Endothelial cell of umbilical vein (primary cell): ENCODE data around the gene KLK8. TPM values are rescaled to one million over a fixed set of nuclear protein-coding genes. Genes with fewer than 3 reads are reported as not detected.

Experiments
- BruUV-seq: library from RNA; stranded (reverse); fragments of 400-500 nt; replicated peaks from 2 replicates; lab custom pipeline; 2021; lab: Mats Ljungman, UMichigan
- CTCF ChIA-PET: fragments of 300-600, 350-600 bp; sonication (Branson Sonifier 250); formaldehyde crosslinking; loops from one replicate; lab custom pipeline; 2021; ENCODE audit warnings: antibody characterized with exemption, inconsistent platforms; lab: Charles Lee
- POLR2A ChIA-PET: fragments of 300-600, 350-600 bp; sonication (Branson Sonifier 250); formaldehyde crosslinking; loops from one replicate; lab custom pipeline; 2021; ENCODE audit warnings: antibody characterized with exemption, inconsistent platforms; lab: Charles Lee
- DNase-seq: peaks from one replicate; pipeline ENCODE4 v3.0.0-alpha.2; 2011; ENCODE audit warnings: low read depth, low spot score
- FAIRE-seq: peaks from 2 replicates; lab custom pipeline; 2011; peaks lifted over from hg19 to GRCh38; lab: Jason Lieb, UNC
- H2AFZ ChIP-seq: 2 replicates; pipeline ENCODE4 v1.6.0; 2012; ENCODE audit warnings: low read depth, low read length, control low read depth, inconsistent platforms
- H3K27ac ChIP-seq: 2 replicates; pipeline ENCODE4 v1.5.1; 2011; ENCODE audit warnings: low read depth, mild to moderate bottlenecking, control low read depth, low read length, moderate library complexity; ENCODE audit not compliant: insufficient read depth
- H3K27me3 ChIP-seq, 2 experiments: 2 replicates each; pipeline versions ENCODE4 v1.6.0 to v1.6.1; 2011; ENCODE audit warnings: low read length in 2 of 2, mixed read lengths in 1 of 2; ENCODE audit not compliant: control insufficient read depth in 2 of 2, insufficient read depth in 2 of 2
- H3K36me3 ChIP-seq, 2 experiments: 2 replicates in 1 of 2; 3 replicates in 1 of 2; pipeline ENCODE4 v1.5.1; 2011; ENCODE audit warnings: low read length in 2 of 2, mild to moderate bottlenecking in 1 of 2, moderate library complexity in 1 of 2; ENCODE audit not compliant: control insufficient read depth in 2 of 2, insufficient read depth in 2 of 2; ENCODE audit errors: extremely low read depth in 1 of 2
- H3K4me1 ChIP-seq: 3 replicates; pipeline ENCODE4 v1.5.1; 2011; ENCODE audit warnings: mild to moderate bottlenecking, low read length; ENCODE audit not compliant: control insufficient read depth, insufficient read depth; ENCODE audit errors: extremely low read depth
- H3K4me2 ChIP-seq: 2 replicates; pipeline ENCODE4 v1.6.1; 2011; ENCODE audit warnings: low read length, control low read depth, mixed read lengths; ENCODE audit not compliant: insufficient read depth
- H3K4me3 ChIP-seq, 3 experiments: fragments of 200-600 bp in 1 of 3; sonication (generic), shearing (Covaris generic) in 1 of 3; replicated peaks in 1 of 3; 2 replicates each; pipeline ENCODE4 v1.5.1; 2011 to 2016; ENCODE audit warnings: control low read depth in 3 of 3, low read length in 3 of 3, mild to moderate bottlenecking in 2 of 3, inconsistent platforms in 1 of 3, low read depth in 1 of 3, moderate library complexity in 1 of 3; ENCODE audit not compliant: insufficient read depth in 1 of 3
- H3K79me2 ChIP-seq: 2 replicates; pipeline ENCODE4 v1.6.0; 2012; ENCODE audit warnings: low read length, inconsistent platforms; ENCODE audit not compliant: control insufficient read depth, insufficient read depth
- H3K9ac ChIP-seq: replicated peaks from 2 replicates; pipeline ENCODE3; 2011; ENCODE audit warnings: low read length, control low read depth; ENCODE audit not compliant: insufficient read depth; ENCODE audit errors: extremely low read depth
- H3K9me1 ChIP-seq: replicated peaks from 3 replicates; pipeline ENCODE4 v1.6.0; 2011; ENCODE audit warnings: mild to moderate bottlenecking, low read length; ENCODE audit not compliant: control insufficient read depth, insufficient read depth; ENCODE audit errors: extremely low read depth
- H3K9me3 ChIP-seq: replicated peaks from 2 replicates; pipeline ENCODE4 v1.5.1; 2012; ENCODE audit warnings: low read length, inconsistent platforms; ENCODE audit not compliant: control insufficient read depth, insufficient read depth
- H4K20me1 ChIP-seq: replicated peaks from 2 replicates; pipeline ENCODE3; 2011; ENCODE audit warnings: mild to moderate bottlenecking, low read length; ENCODE audit not compliant: control insufficient read depth, insufficient read depth; ENCODE audit errors: extremely low read depth
- EZH2 ChIP-seq: IDR thresholded peaks from 2 replicates; pipeline ENCODE4 v1.6.1; 2012; ENCODE audit warnings: borderline replicate concordance, low read depth, mild to moderate bottlenecking, moderate library complexity, low read length, inconsistent platforms; ENCODE audit not compliant: severe bottlenecking
- FOS ChIP-seq: IDR thresholded peaks from 2 replicates; pipeline ENCODE4 v1.6.1; 2011; ENCODE audit warnings: mild to moderate bottlenecking, low read length, moderate library complexity, borderline replicate concordance; ENCODE audit not compliant: insufficient read depth
- GATA2 ChIP-seq: IDR thresholded peaks from 2 replicates; pipeline ENCODE4 v1.7.0; 2011; ENCODE audit warnings: low read depth, mild to moderate bottlenecking, moderate library complexity, mixed read lengths, low read length; ENCODE audit not compliant: insufficient read length, insufficient read depth
- JUN ChIP-seq: IDR thresholded peaks from 2 replicates; pipeline ENCODE4 v1.6.1; 2011; ENCODE audit warnings: borderline replicate concordance, low read depth; ENCODE audit not compliant: insufficient read length, insufficient read depth
- MYC ChIP-seq: IDR thresholded peaks from one replicate; pipeline ENCODE4 v1.6.1; 2011; ENCODE audit warnings: mild to moderate bottlenecking, low read depth, low read length
- POLR2A ChIP-seq: IDR thresholded peaks from 2 replicates; pipeline ENCODE4 v1.6.1; 2012; ENCODE audit warnings: low read depth, mild to moderate bottlenecking, control low read depth, low read length
- POLR2AphosphoS5 ChIP-seq: IDR thresholded peaks from 2 replicates; pipeline ENCODE4 v1.6.1; 2012; ENCODE audit warnings: low read depth, mild to moderate bottlenecking, control low read depth, low read length, moderate library complexity; ENCODE audit not compliant: insufficient read depth
- dilution Hi-C: fragments of 300-500 bp; cut with MboI; formaldehyde crosslinking; loops from one replicate; pipeline ENCODE4 v1.15.0; 2019; ENCODE audit warnings: low sequenced_read_pairs; ENCODE audit not compliant: extremely low pct_ligation_motif_present
- intact Hi-C: fragments of 100-400 bp; cut with micrococcal nuclease; formaldehyde crosslinking; loops from one replicate; pipeline ENCODE4 v1.10.0; 2022
- polyA plus RNA-seq, 4 experiments: library from polyadenylated mRNA; depleted of rRNA in 3 of 4; stranded (reverse) in 3 of 4; unstranded in 1 of 4; fragments of >200 nt; gene quantifications; 2 replicates each; pipeline versions ENCODE4 v1.2.1 to v1.2.3, GENCODE V29; 2011 to 2012; ENCODE audit warnings: missing spikeins in 1 of 4
- total RNA-seq: library from RNA; stranded (reverse); gene quantifications from 2 replicates; pipeline ENCODE4 v1.2.3, GENCODE V29; 2021
- TF ChIP-seq, protein P1 (sequence below), 2 donors: IDR thresholded peaks; 1 replicate in 1 of 2; 2 replicates in 1 of 2; pipeline ENCODE4 v1.5.1; 2011; ENCODE audit warnings: low read length in 2 of 2, mild to moderate bottlenecking in 2 of 2, moderate library complexity in 2 of 2, control low read depth in 1 of 2, inconsistent platforms in 1 of 2, low read depth in 1 of 2; ENCODE audit not compliant: insufficient read depth in 1 of 2; ENCODE audit errors: extremely low read depth in 1 of 2
- TF ChIP-seq, protein P2 (sequence below): IDR thresholded peaks from 2 replicates; pipeline ENCODE4 v1.6.1; 2011; ENCODE audit not compliant: insufficient read depth, insufficient read length

Gene KLK8
- total and polyA plus RNA-seq, 2 donors (not counting 3 experiments of a cell fraction or from before 2014, with no cell fraction given), result not detected

DNA sequence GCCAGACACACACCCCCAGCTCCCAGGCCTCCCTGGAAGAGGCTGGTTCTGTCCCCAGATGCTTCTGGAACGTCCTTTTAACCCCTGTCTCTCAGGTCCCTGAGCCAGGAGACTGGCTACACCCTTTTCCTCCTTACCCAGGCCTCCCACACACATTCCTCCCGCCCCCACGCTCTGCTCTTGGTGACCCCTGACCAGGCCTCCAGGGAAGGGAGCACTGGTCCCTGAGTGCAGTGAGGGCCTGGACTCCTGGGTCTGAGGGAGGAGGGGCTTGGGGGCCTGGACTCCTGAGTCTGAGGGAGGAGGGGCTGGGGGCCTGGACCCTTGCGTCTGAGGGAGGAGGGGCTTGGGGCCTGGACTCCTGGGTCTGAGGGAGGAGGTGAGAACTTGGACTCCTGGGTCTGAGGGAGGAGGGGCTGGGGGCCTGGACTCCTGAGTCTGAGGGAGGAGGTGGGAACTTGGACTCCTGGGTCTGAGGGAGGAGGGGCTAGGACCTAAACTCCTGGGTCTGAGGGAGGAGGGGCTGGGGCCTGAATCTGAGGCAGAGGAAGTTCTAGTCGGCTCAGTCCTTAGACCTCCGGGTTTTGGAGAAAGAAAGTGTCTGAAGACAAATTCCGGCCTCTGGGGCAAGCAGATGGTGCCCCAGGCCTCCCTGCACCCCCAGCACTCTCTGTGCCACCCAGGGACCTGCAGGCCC lies 32.5 kb downstream of the KLK8 start:
- Histone ChIP-seq H2AFZ (no peak overlapping the region), H3K36me3 (no peaks in the 10 kb centered on the region), H3K4me1 (no peaks in the 10 kb centered on the region), H4K20me1 (no peaks in the 10 kb centered on the region), H3K4me2 (no peak overlapping the region), H3K4me3 (no peak overlapping the region), H3K27me3 (no peaks in the 10 kb centered on the region), H3K9ac (no peak overlapping the region), H3K9me3 (no peaks in the 10 kb centered on the region), H3K79me2 (no peaks in the 10 kb centered on the region), H3K9me1 (no peaks in the 10 kb centered on the region), H3K27ac (no peak overlapping the region)
- TF ChIP-seq POLR2A (no peak), EZH2 (no peak), GATA2 (no peak), JUN (no peak), POLR2AphosphoS5 (no peak), FOS (no peak), MYC (no peak)
- TF ChIP-seq, protein P1, sequence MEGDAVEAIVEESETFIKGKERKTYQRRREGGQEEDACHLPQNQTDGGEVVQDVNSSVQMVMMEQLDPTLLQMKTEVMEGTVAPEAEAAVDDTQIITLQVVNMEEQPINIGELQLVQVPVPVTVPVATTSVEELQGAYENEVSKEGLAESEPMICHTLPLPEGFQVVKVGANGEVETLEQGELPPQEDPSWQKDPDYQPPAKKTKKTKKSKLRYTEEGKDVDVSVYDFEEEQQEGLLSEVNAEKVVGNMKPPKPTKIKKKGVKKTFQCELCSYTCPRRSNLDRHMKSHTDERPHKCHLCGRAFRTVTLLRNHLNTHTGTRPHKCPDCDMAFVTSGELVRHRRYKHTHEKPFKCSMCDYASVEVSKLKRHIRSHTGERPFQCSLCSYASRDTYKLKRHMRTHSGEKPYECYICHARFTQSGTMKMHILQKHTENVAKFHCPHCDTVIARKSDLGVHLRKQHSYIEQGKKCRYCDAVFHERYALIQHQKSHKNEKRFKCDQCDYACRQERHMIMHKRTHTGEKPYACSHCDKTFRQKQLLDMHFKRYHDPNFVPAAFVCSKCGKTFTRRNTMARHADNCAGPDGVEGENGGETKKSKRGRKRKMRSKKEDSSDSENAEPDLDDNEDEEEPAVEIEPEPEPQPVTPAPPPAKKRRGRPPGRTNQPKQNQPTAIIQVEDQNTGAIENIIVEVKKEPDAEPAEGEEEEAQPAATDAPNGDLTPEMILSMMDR (IDR thresholded peaks at IDR 0.05; ENCODE audit: extremely low read depth in 1 of 2, insufficient read depth in 1 of 2, low read depth in 1 of 2, low read length in 2 of 2), result no peak
- TF ChIP-seq, protein P2, sequence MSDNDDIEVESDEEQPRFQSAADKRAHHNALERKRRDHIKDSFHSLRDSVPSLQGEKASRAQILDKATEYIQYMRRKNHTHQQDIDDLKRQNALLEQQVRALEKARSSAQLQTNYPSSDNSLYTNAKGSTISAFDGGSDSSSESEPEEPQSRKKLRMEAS, result no peak
- FAIRE-seq (no peak), DNase-seq (no peak)
- intact Hi-C loops, result no loop called here
- ChIA-PET POLR2A (no interaction called here), CTCF (no interaction called here)
- no TSS peak for BruUV-seq
- dilution Hi-C loops, result no loop called here
